ENCODE data around the gene FYB1. TPM values are rescaled to one million over a fixed set of nuclear protein-coding genes. Genes with fewer than 3 reads are reported as not detected.

The FYB1 gene
- total and polyA plus RNA-seq, 2 donors (not counting 1 experiment from before 2014, with no cell fraction given), result not detected

GRCh38 chr5:39192450-39193160 lies 26.8 kb downstream of the FYB1 start:
- H4K20me1 ChIP-seq (ENCODE audit: control insufficient read depth, extremely low read depth, insufficient read depth, low read length), result no peaks in the 10 kb centered on the region
- no peak overlapping the region for H3K4me3 ChIP-seq (replicated peaks in 1 of 4; ENCODE audit: control extremely low read depth in 1 of 4, insufficient read depth in 1 of 4, low read depth in 3 of 4, low read length in 4 of 4)
- TF ChIP-seq, protein P1, sequence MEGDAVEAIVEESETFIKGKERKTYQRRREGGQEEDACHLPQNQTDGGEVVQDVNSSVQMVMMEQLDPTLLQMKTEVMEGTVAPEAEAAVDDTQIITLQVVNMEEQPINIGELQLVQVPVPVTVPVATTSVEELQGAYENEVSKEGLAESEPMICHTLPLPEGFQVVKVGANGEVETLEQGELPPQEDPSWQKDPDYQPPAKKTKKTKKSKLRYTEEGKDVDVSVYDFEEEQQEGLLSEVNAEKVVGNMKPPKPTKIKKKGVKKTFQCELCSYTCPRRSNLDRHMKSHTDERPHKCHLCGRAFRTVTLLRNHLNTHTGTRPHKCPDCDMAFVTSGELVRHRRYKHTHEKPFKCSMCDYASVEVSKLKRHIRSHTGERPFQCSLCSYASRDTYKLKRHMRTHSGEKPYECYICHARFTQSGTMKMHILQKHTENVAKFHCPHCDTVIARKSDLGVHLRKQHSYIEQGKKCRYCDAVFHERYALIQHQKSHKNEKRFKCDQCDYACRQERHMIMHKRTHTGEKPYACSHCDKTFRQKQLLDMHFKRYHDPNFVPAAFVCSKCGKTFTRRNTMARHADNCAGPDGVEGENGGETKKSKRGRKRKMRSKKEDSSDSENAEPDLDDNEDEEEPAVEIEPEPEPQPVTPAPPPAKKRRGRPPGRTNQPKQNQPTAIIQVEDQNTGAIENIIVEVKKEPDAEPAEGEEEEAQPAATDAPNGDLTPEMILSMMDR (conservative IDR thresholded peaks at IDR 0.05 in 1 of 2, IDR thresholded peaks at IDR 0.05 in 1 of 2; ENCODE audit: low read depth in 1 of 2, low read length in 2 of 2), result no peak
- H2AFZ ChIP-seq (ENCODE audit: low read length), result no peak overlapping the region
- H3K9ac ChIP-seq (ENCODE audit: insufficient read depth, low read length), result no peak overlapping the region
- no peaks in the 10 kb centered on the region for H3K36me3 ChIP-seq (ENCODE audit: control insufficient read depth, insufficient read depth, low read length)
- no peak for DNase-seq (ENCODE audit: low read depth in 2 of 2)
- H3K4me1 ChIP-seq (ENCODE audit: control insufficient read depth, extremely low read depth, insufficient read depth, low read length), result no peaks in the 10 kb centered on the region
- H3K27me3 ChIP-seq (ENCODE audit: control insufficient read depth, insufficient read depth, low read length), result peaks cover 15% of the 10 kb centered on the region
- H3K9me3 ChIP-seq (ENCODE audit: control insufficient read depth, insufficient read depth, low read depth, low read length), result no peaks in the 10 kb centered on the region
- no peaks in the 10 kb centered on the region for H3K79me2 ChIP-seq (ENCODE audit: control insufficient read depth, insufficient read depth, low read length)
- H3K27ac ChIP-seq (ENCODE audit: insufficient read depth, low read length), result no peak overlapping the region
- H3K4me2 ChIP-seq (ENCODE audit: extremely low read depth, insufficient read depth, low read length), result no peak overlapping the region

DNA sequence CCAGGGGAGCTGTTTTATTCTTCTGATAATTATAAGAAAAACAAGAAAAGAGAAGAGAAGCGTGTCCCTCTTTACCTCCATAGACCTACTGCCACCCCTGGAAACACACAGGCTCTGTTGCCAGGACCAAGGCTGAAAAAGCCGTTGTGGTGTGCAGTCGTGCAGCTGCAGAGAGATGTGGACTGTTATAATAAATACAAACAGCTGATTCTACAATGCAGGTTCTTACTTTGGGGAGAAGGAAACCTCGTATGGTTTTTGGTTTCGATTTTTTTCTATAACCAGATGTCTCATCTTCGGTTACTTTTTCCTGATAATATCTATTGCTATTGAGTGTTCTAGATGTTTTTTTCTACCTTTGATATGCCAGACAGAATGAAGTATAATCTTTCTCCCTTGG lies 28.1 kb downstream of the FYB1 start:
- Histone ChIP-seq H3K79me2 (ENCODE audit: control insufficient read depth, insufficient read depth, low read length) (no peaks in the 10 kb centered on the region), H3K9me3 (ENCODE audit: control insufficient read depth, insufficient read depth, low read depth, low read length) (no peaks in the 10 kb centered on the region), H3K4me3 (replicated peaks in 1 of 4; ENCODE audit: control extremely low read depth in 1 of 4, insufficient read depth in 1 of 4, low read depth in 3 of 4, low read length in 4 of 4) (no peak overlapping the region), H4K20me1 (ENCODE audit: control insufficient read depth, extremely low read depth, insufficient read depth, low read length) (no peaks in the 10 kb centered on the region), H3K4me1 (ENCODE audit: control insufficient read depth, extremely low read depth, insufficient read depth, low read length) (no peaks in the 10 kb centered on the region), H3K4me2 (ENCODE audit: extremely low read depth, insufficient read depth, low read length) (no peak overlapping the region), H3K27ac (ENCODE audit: insufficient read depth, low read length) (no peak overlapping the region), H3K36me3 (ENCODE audit: control insufficient read depth, insufficient read depth, low read length) (no peaks in the 10 kb centered on the region), H2AFZ (ENCODE audit: low read length) (no peak overlapping the region), H3K27me3 (ENCODE audit: control insufficient read depth, insufficient read depth, low read length) (peaks cover 15% of the 10 kb centered on the region), H3K9ac (ENCODE audit: insufficient read depth, low read length) (no peak overlapping the region)
- TF ChIP-seq, protein P1 (conservative IDR thresholded peaks at IDR 0.05 in 1 of 2, IDR thresholded peaks at IDR 0.05 in 1 of 2; ENCODE audit: low read depth in 1 of 2, low read length in 2 of 2), result no peak
- no peak for DNase-seq (ENCODE audit: low read depth in 2 of 2)

GRCh38 chr5:39190311-39191102 lies 28.9 kb downstream of the FYB1 start:
- no peak for TF ChIP-seq EZH2 (IDR thresholded peaks at IDR 0.05; ENCODE audit: low read length, missing control alignments)
- H3K79me2 ChIP-seq (ENCODE audit: control insufficient read depth, insufficient read depth, low read length), result no peaks in the 10 kb centered on the region
- no peak overlapping the region for H3K27ac ChIP-seq (ENCODE audit: insufficient read depth, low read length)
- no peak overlapping the region for H3K4me3 ChIP-seq (replicated peaks in 1 of 4; ENCODE audit: control extremely low read depth in 1 of 4, insufficient read depth in 1 of 4, low read depth in 3 of 4, low read length in 4 of 4)
- no peaks in the 10 kb centered on the region for H3K4me1 ChIP-seq (ENCODE audit: control insufficient read depth, extremely low read depth, insufficient read depth, low read length)
- peaks cover 15% of the 10 kb centered on the region for H3K27me3 ChIP-seq (ENCODE audit: control insufficient read depth, insufficient read depth, low read length)
- H3K9ac ChIP-seq (ENCODE audit: insufficient read depth, low read length), result no peak overlapping the region
- H3K4me2 ChIP-seq (ENCODE audit: extremely low read depth, insufficient read depth, low read length), result no peak overlapping the region
- DNase-seq (ENCODE audit: low read depth in 2 of 2), result no peak
- no peaks in the 10 kb centered on the region for H4K20me1 ChIP-seq (ENCODE audit: control insufficient read depth, extremely low read depth, insufficient read depth, low read length)
- H3K36me3 ChIP-seq (ENCODE audit: control insufficient read depth, insufficient read depth, low read length), result no peaks in the 10 kb centered on the region
- no peak overlapping the region for H2AFZ ChIP-seq (ENCODE audit: low read length)
- no peaks in the 10 kb centered on the region for H3K9me3 ChIP-seq (ENCODE audit: control insufficient read depth, insufficient read depth, low read depth, low read length)

Measured in fibroblast of lung (primary cell).